B cell (primary cell): ENCODE results near the gene ADGRV1. TPM values are rescaled to one million over a fixed set of nuclear protein-coding genes. Genes with fewer than 3 reads are reported as not detected.

Experiments used
- ATAC-seq: fragments of 200-7000 bp; cut with Tn5 transposase; one replicate; pipeline ENCODE4 v1.10.0; 2021; ENCODE audit warnings: low read depth, mild to moderate bottlenecking, moderate number of reproducible peaks, moderate library complexity
- CTCF ChIA-PET: fragments of 350-600 bp; sonication (Branson Sonifier 250); formaldehyde crosslinking; loops from one replicate; lab custom pipeline; 2021; ENCODE audit warnings: antibody characterized with exemption, inconsistent platforms; lab: Charles Lee
- POLR2A ChIA-PET: fragments of 350-600 bp; sonication (Branson Sonifier 250); formaldehyde crosslinking; loops from one replicate; lab custom pipeline; 2021; ENCODE audit warnings: antibody characterized with exemption; lab: Charles Lee
- DNase-seq: peaks from one replicate; pipeline ENCODE4 v3.0.0; 2013
- H2AFZ ChIP-seq: 2 replicates; pipeline ENCODE4 v1.6.1; 2012; ENCODE audit warnings: mild to moderate bottlenecking, low read depth, low read length; ENCODE audit not compliant: insufficient read depth, poor library complexity, severe bottlenecking
- H3K27ac ChIP-seq, 2 donors: 1 replicate in 1 of 2; 2 replicates in 1 of 2; pipeline ENCODE4 v1.5.1; 2012 to 2013; ENCODE audit warnings: low read length in 2 of 2, mild to moderate bottlenecking in 2 of 2, moderate library complexity in 1 of 2
- H3K27me3 ChIP-seq, 4 experiments: fragments of 200-600 bp in 1 of 4; sonication (generic) in 1 of 4; replicated peaks in 1 of 4; 1 replicate in 2 of 4; 2 replicates in 2 of 4; pipeline versions ENCODE4 v1.6.1 to v1.7.0; 2013 to 2016; ENCODE audit warnings: low read length in 3 of 4, mild to moderate bottlenecking in 2 of 4, mixed read lengths in 1 of 4, moderate library complexity in 1 of 4; ENCODE audit not compliant: insufficient read depth in 4 of 4, control insufficient read depth in 3 of 4; ENCODE audit errors: control extremely low read depth in 1 of 4
- H3K36me3 ChIP-seq, 2 experiments: replicated peaks in 1 of 2; 1 replicate in 1 of 2; 2 replicates in 1 of 2; pipeline versions ENCODE4 v1.6.1 to v1.7.1; 2013; ENCODE audit warnings: low read length in 1 of 2; ENCODE audit not compliant: insufficient read depth in 2 of 2, control insufficient read depth in 1 of 2; ENCODE audit errors: control extremely low read depth in 1 of 2, extremely low read depth in 1 of 2
- H3K4me1 ChIP-seq, 2 donors: fragments of 200-600 bp in 1 of 2; sonication (generic) in 1 of 2; 1 replicate in 1 of 2; 2 replicates in 1 of 2; pipeline versions ENCODE4 v1.5.1 to v1.6.1; 2013 to 2017; ENCODE audit warnings: low read length in 2 of 2; ENCODE audit not compliant: control insufficient read depth in 2 of 2, insufficient read depth in 2 of 2
- H3K4me2 ChIP-seq: replicated peaks from 2 replicates; pipeline ENCODE3; 2012; ENCODE audit warnings: mild to moderate bottlenecking, low read depth, low read length; ENCODE audit not compliant: poor library complexity, severe bottlenecking
- H3K4me3 ChIP-seq, 5 experiments: fragments of 200-600 bp in 1 of 5; sonication (generic) in 1 of 5; 1 replicate in 3 of 5; 2 replicates in 2 of 5; pipeline versions ENCODE4 v1.5.1 to v1.7.0; 2011 to 2016; ENCODE audit warnings: low read length in 4 of 5, mild to moderate bottlenecking in 4 of 5, low read depth in 2 of 5, control low read depth in 1 of 5, moderate library complexity in 1 of 5; ENCODE audit not compliant: insufficient read depth in 1 of 5; ENCODE audit errors: control extremely low read depth in 1 of 5, extremely low read depth in 1 of 5
- H3K79me2 ChIP-seq: fragments of 200-600 bp; sonication (generic); one replicate; pipeline ENCODE4 v1.6.0; 2016; ENCODE audit warnings: low read length; ENCODE audit not compliant: control insufficient read depth, insufficient read depth
- H3K9ac ChIP-seq: fragments of 200-600 bp; sonication (generic); 2 replicates; pipeline ENCODE4 v1.6.1; 2017; ENCODE audit warnings: mild to moderate bottlenecking, low read length, moderate library complexity
- H3K9me3 ChIP-seq, 3 donors: one replicate each; pipeline versions ENCODE4 v1.6.1 to v1.7.1; 2013; ENCODE audit warnings: low read length in 2 of 3; ENCODE audit not compliant: control insufficient read depth in 2 of 3, insufficient read depth in 1 of 3; ENCODE audit errors: control extremely low read depth in 1 of 3
- H4K20me1 ChIP-seq: 2 replicates; pipeline ENCODE4 v1.6.0; 2012; ENCODE audit warnings: mild to moderate bottlenecking, low read length; ENCODE audit not compliant: insufficient read depth, control insufficient read depth, poor library complexity, severe bottlenecking
- H3K27ac Mint-ChIP-seq: one replicate; pipeline ENCODE4 v1.8.0; 2021; ENCODE audit warnings: mixed read lengths
- H3K27me3 Mint-ChIP-seq: one replicate; pipeline ENCODE4 v1.8.0; 2021; ENCODE audit warnings: mixed read lengths
- H3K4me1 Mint-ChIP-seq: one replicate; pipeline ENCODE4 v1.8.0; 2021; ENCODE audit warnings: mixed read lengths
- H3K4me3 Mint-ChIP-seq: one replicate; pipeline ENCODE4 v1.8.0; 2021; ENCODE audit warnings: mixed read lengths
- H3K9me3 Mint-ChIP-seq: one replicate; pipeline ENCODE4 v1.8.0; 2022; ENCODE audit warnings: mixed read lengths; ENCODE audit not compliant: insufficient read depth
- CTCF ChIP-seq: fragments of 200-600 bp; IDR thresholded peaks from one replicate; pipeline ENCODE4 v1.8.0; 2022; ENCODE audit warnings: antibody characterized with exemption, mild to moderate bottlenecking
- EZH2 ChIP-seq: IDR thresholded peaks from 2 replicates; pipeline ENCODE4 v1.6.1; 2012; ENCODE audit warnings: borderline replicate concordance, low read depth, mild to moderate bottlenecking, moderate library complexity, low read length; ENCODE audit not compliant: insufficient read depth, poor library complexity, severe bottlenecking
- WGBS: methylation state at CpG from one replicate; pipeline ENCODE4 v1.1.5; 2013; ENCODE audit warnings: missing lambda C conversion rate; ENCODE audit not compliant: insufficient coverage; 5-methylcytosine and 5-hydroxymethylcytosine counted together
- intact Hi-C: fragments of 100-400 bp; cut with micrococcal nuclease; formaldehyde crosslinking; loops from one replicate; pipeline ENCODE4 v1.10.0; 2022
- polyA plus RNA-seq: library from polyadenylated mRNA; depleted of rRNA; stranded (reverse); fragments of >200 nt; gene quantifications from 2 replicates; pipeline ENCODE4 v1.2.3, GENCODE V29; 2012
- total RNA-seq, 2 donors: library from RNA; stranded (reverse); fragments of 120-200 nt in 1 of 2; gene quantifications; 1 replicate in 1 of 2; 2 replicates in 1 of 2; pipeline versions ENCODE4 v1.2.3 to v1.2.4, GENCODE V29; 2013 to 2022

Gene ADGRV1
- total and polyA plus RNA-seq, 2 donors (not counting 1 experiment from before 2014, with no cell fraction given): 0.07 TPM; not detected in 1

DNA sequence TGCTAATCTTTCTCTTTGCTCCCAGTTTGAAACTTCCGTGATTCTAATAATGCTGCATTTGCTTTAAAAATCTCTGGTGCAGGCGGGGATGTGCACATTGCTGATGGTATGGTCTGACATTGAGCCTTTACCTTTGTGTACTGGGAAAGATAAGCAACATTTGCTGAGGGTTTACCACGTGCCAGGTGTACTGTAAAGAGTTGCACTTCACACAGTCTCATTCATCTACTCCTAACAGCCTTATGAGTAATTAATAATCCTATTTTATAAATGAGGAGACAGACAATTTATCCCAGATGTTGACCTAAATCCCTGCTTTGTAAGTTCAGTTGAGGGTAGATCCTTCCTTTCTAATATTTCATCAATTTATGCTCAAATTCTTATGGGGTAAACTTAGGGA is 726 bp upstream of the ADGRV1 start:
- TF ChIP-seq EZH2: no peak
- no peak for TF ChIP-seq CTCF
- Mint-ChIP-seq H3K27me3 (peaks cover 54% of the 10 kb centered on the region), H3K4me3 (peak overlapping the region; percentile 72), H3K4me1 (peaks cover 15% of the 10 kb centered on the region), H3K9me3 (no peaks in the 10 kb centered on the region), H3K27ac (no peak overlapping the region)
- no peak for DNase-seq
- peaks cover 11 to 14% of the 10 kb centered on the region in 2 donors for H3K4me1 ChIP-seq
- intact Hi-C loops: no loop called here
- peak overlapping the region; percentile 67 for H3K4me2 ChIP-seq
- H3K27me3 ChIP-seq: peaks cover 0 to 65% (median 31%) of the 10 kb centered on the region in 4 experiments
- WGBS: 38% methylated on average over 2 of the region's 3 CpGs
- H3K79me2 ChIP-seq: no peaks in the 10 kb centered on the region
- no peak for ATAC-seq
- no peaks in the 10 kb centered on the region for H3K36me3 ChIP-seq
- no peak overlapping the region for H3K27ac ChIP-seq
- no peak overlapping the region for H2AFZ ChIP-seq
- no peak overlapping the region for H3K4me3 ChIP-seq
- H3K9me3 ChIP-seq: peaks cover 0 to 7% (median 3%) of the 10 kb centered on the region in 3 donors
- H4K20me1 ChIP-seq: no peaks in the 10 kb centered on the region
- POLR2A ChIA-PET: no interaction called here
- no peak overlapping the region for H3K9ac ChIP-seq
- CTCF ChIA-PET: no interaction called here

GRCh38 chr5:90560771-90561170 is 2.2 kb downstream of the ADGRV1 start:
- peaks cover 11 to 14% of the 10 kb centered on the region in 2 donors for H3K4me1 ChIP-seq
- ChIA-PET CTCF (no interaction called here), POLR2A (no interaction called here)
- no peak for DNase-seq
- no peak overlapping the region for H3K4me2 ChIP-seq
- H3K9ac ChIP-seq: no peak overlapping the region
- H3K36me3 ChIP-seq: no peaks in the 10 kb centered on the region
- Mint-ChIP-seq H3K4me3 (no peak overlapping the region), H3K27ac (no peak overlapping the region), H3K4me1 (peaks cover 15% of the 10 kb centered on the region), H3K9me3 (no peaks in the 10 kb centered on the region), H3K27me3 (peaks cover 51% of the 10 kb centered on the region)
- no peak for ATAC-seq
- peaks cover 0 to 7% (median 3%) of the 10 kb centered on the region in 3 donors for H3K9me3 ChIP-seq
- H3K27me3 ChIP-seq: peaks cover 0 to 61% (median 32%) of the 10 kb centered on the region in 4 experiments
- H4K20me1 ChIP-seq: no peaks in the 10 kb centered on the region
- no peak overlapping the region for H2AFZ ChIP-seq
- intact Hi-C loops: no loop called here
- H3K79me2 ChIP-seq: no peaks in the 10 kb centered on the region
- no peak overlapping the region for H3K4me3 ChIP-seq
- WGBS: no CpG with 5 or more reads among the region's 2 CpGs
- TF ChIP-seq CTCF (no peak), EZH2 (no peak)
- H3K27ac ChIP-seq: no peak overlapping the region
